ENCODE data around the gene RBAK.
"Not testable (repeated sequence)": the region's sequence is repeated elsewhere in the genome, so short reads cannot be mapped to it uniquely, and the experiment has no call there.

Gene RBAK

DNA sequence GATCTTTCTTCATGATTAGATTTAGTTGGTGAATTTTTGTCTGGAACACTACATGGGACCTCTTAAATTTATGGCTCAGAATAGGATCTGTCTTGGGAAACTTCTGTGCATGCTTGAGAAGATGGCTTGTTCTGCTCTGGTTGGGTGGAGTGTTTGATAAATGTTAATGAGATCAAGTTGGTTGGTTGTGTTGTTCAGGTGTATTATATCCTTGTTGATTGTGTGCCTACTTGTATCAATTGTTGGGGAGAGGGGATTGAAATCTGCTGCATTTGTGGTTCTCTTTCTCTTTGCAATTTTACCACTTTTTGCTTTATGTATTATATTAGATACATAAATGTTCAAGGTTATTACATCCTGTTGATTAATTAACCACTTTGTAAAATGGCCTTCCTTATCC is 6.1 kb downstream of the RBAK start:
- not testable (repeated sequence) for DNase-seq (ENCODE audit: low read depth)

DNA sequence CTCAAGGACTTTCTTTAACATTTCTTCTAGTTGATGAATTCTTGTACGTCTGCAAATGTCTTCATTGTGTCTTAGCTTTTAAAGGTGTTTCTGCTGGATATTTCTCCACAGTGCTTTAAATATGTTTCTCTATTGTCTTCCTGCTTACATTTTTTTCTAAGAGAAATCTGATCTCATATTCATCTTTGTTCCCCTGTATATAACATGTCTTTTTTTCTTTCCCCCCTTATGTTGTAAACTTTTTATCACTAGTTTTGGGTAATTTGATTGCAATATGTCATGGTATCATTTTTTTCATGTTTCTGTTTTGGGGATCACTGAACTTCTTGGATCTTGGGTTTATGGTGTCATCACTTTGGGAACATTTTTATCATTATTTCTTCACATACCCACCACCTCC is 7.5 kb downstream of the RBAK start:
- DNase-seq (ENCODE audit: low read depth), result no peak

DNA sequence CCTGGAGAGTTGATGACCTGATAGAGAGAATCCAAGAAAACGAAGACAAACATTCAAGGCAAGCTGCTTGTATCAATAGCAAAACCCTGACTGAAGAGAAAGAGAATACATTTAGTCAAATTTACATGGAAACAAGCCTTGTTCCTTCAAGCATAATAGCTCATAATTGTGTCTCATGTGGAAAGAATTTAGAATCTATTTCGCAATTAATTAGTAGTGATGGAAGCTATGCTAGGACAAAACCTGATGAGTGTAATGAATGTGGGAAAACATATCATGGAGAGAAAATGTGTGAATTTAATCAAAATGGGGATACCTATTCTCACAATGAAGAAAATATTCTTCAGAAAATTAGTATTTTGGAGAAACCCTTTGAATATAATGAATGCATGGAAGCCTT is 18.0 kb downstream of the RBAK start:
- no peak for DNase-seq (ENCODE audit: low read depth)

DNA sequence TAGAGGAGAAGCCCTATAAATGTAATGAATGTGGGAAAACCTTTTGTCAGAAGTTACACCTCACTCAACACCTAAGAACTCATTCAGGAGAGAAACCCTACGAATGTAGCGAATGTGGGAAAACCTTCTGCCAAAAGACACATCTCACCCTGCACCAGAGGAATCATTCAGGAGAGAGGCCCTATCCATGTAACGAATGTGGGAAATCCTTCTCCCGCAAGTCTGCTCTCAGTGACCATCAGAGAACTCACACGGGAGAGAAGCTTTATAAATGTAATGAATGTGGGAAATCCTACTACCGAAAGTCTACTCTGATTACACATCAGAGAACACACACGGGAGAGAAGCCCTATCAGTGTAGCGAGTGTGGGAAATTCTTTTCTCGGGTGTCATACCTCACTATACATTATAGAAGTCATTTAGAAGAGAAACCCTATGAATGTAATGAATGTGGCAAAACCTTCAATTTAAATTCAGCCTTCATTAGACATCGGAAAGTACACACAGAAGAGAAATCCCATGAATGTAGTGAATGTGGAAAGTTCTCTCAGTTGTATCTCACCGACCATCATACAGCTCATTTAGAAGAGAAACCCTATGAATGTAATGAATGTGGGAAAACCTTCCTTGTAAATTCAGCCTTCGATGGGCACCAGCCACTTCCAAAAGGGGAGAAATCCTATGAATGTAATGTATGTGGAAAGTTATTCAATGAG is 18.9 kb downstream of the RBAK start:
- DNase-seq (ENCODE audit: low read depth), result no peak

DNA sequence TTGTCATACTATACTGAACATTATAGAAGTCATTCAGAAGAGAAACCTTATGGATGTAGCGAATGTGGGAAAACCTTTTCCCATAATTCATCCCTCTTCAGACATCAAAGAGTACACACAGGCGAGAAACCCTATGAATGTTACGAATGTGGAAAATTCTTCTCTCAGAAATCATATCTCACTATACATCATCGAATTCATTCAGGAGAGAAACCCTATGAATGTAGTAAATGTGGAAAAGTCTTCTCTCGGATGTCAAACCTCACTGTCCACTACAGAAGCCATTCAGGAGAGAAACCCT is 19.4 kb downstream of the RBAK start:
- DNase-seq (ENCODE audit: low read depth), result no peak

DNA sequence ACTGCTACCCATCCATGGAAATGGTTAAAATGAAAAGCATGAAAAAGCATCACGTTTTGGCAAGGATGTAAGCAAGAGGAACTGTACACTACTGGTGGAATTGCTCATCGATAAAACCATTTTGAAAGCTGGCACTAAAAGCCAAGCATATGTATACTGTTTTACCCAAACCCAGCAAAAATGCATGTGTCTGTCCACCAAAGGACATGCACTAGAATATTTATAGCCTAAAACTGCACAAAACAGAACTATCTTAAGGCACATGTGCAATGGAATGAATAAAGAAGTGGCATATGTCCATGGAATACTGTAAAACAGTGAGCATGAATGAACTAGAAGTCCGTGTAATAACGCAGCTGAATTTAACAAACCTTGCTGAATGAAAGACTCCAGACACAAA is 22.9 kb downstream of the RBAK start:
- no peak for DNase-seq (ENCODE audit: low read depth)

DNA sequence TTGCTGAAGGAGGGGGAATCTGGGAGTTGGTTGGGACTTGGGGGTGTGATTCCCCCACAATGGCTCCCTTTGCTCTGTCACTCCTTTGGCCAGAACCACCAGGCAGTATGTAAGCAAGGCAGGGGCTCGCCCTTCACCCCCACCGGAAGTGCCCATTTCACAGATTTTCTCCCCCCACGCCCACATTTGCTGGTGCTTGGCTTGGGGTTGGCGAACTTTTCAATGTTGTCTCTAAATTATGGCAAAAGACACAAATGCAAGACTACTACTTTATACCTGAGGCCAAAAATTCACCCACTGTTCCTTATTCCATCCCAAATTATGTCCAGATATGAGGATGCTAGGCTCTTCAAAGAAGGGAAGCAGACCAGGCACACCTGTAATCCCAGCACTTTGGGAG is 24.5 kb downstream of the RBAK start:
- no peak for DNase-seq (ENCODE audit: low read depth)

DNA sequence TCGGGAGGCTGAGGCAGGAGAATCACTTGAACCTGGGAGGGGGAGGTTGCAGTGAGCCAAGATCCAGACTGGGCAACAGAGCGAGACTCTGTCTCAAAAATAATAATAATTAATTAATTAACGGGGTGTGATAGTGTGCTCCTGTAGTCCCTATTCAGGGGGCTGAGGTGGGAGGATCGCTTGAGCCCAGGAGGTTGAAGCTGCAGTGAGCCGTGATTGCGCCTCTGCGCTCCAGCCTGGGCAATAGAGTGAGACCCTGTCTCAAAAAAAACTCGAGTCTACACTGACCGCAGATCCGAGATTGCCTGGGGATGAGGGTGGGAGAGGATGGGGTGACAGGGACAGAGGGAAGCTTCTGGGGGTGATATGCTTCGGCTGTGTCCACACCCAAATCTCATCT is 29.5 kb downstream of the RBAK start:
- not testable (repeated sequence) for DNase-seq (ENCODE audit: low read depth)

DNA sequence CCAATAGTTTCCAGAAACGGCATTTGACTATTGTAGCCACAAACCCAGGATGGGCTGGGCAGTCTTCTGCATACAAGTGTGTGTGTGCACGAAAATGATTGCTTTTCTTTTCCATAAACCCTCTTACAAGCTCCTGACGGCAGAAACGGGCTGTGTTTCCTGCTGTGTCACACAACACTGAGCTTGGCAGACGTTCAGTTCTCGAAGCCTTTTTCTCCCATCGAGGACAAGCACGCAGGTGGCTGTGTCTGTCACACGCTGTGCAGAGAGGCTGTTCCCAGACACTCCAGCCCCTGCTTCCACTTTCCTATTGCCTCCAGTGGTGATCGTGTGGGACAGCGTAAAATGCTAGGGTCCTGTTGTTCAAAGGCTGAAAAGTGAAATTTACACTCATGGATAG is 32.1 kb downstream of the RBAK start:
- no peak for DNase-seq (ENCODE audit: low read depth)

DNA sequence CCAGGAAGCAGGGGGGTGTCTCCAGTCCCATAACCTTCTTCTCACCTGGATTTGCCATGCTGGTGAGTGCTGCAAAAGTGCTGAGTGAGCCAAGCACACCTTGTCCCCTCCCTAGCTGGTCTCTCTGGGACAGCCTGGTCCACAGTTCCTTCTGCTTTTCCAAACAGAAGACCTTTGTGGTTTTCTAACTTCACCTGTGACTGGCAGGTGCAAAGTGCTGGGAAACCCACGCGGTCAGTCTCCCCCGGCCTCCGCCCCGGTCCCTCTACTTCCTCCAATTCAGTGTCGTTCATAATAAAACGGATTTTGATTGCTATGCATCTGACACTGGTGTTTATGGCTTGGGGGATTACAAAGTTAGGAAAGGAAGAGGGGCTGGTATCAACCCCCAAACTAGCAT is 37.1 kb downstream of the RBAK start:
- DNase-seq (ENCODE audit: low read depth), result no peak

DNA sequence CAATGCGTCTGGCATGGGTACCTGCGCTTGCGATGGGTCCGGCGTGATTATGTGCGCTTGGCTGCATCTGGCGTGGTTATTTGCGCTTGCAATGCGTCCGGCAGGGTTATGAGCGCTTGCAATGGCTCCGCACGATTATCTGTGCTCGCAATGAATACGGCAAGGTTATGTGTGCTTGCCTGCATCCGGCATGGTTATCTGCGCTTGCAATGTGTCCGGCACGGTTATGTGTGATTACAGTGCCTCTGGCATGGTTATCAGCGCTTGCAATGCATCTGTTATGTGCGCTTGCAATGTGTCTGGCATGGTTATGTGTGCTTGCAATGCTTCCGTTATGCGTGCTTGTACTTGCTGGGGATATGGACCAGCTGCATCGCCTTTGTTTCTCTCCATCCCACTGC is 37.7 kb downstream of the RBAK start:
- no peak for DNase-seq (ENCODE audit: low read depth)

DNA sequence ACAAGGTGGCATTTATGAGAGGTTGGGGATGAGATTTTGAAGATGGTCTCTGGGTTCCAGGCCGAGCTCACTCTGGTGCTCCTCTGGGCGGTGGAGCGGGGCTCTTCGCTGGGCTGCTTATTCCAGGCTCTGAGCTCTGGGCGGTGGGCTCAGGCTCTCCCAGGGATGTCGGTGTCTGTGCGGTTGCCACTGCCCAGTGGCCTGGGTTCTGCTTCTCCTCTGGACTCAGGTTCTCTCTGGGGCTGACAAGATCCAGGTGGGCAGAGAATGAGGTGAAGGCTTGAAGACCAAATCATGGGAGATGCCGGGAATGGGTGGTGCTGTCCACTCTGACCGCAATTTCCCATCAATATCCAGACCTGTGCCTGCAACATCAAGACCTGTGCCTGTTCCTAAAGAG is 40.6 kb downstream of the RBAK start:
- DNase-seq (ENCODE audit: low read depth), result no peak

DNA sequence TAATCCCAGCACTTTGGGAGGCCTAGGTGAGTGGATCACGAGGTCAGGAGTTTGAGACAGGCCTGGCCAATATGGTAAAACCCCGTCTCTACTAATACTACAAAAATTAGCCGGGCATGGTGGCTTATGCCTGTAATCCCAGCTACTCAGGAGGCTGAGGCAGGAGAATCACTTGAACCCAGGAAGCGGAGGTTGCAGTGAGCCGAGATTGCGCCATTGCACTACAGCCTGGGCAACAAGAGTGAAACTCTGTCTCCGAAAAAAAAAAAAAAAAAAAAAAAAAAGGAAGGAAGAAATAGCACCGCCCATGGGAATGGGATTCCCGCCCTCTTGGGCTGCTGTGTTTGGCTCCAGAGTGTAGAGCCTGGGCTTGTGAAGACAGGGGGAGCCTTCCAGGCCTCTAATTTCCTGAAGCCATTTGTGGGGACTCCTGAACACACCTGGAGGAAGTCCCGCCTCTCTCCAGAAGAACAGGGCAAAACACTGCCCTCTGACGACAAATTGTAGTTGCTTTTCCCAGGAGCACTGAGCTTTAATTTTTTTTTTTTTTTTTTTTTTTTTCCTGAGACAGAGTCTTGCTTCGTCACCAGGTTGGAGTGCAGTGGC is 42.7 kb downstream of the RBAK start:
- DNase-seq (ENCODE audit: low read depth), result not testable (repeated sequence)

DNA sequence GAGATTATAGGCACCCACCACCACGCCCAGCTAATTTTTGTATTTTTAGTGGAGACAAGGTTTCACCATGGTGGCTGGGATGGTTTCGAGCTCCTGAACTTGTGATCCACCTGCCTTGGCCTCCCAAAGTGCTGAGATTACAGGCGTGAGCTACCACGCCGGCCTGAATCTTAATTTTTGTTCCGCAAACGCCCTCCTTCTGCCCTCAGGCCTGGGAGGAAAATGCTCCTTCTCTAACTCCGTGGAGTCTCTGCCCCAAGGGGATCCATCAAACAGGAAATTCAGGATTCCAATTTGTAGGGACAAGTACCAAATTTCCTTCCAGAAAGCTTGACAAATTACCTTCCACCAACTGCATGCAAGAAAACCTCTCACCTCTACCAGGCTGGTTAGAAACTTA is 43.2 kb downstream of the RBAK start:
- DNase-seq (ENCODE audit: low read depth), result no peak

DNA sequence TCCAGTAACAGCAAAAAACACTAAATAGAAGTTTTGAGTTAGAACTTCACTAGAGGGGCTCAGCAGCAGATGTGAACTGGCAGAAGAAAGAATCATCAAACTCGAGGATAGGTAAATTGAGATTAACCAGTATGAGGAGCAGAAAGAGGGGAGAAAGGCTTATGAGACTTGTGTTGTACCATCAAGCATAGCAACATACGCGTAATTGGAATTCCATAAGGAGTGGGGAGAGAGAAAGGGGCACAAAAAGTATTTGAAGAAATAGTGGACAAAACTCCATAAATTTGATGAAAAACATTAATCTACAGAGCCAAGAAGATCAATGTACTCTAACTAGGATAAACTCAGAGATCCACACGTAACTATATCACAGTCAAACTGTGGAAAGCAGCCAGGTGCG is 48.3 kb downstream of the RBAK start:
- no peak for DNase-seq (ENCODE audit: low read depth)

DNA sequence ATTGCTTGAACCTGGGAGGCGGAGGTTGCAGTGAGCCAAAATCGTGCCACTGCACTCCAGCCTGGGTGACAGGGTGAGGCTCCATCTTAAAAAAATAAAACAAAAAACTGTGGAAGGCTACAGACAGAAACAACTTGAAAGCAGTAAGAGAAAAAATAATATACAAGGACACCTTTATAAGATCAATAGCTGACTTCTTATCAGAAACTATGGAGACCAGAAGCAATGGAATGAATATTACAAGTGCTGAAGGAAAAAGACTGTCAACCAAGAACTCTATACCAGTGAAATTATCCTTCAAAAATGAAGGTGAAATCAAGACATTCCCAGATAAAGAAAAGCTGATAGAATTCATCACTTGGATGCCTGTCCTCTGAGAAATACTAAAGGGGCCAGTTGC is 49.0 kb downstream of the RBAK start:
- no peak for DNase-seq (ENCODE audit: low read depth)

DNA sequence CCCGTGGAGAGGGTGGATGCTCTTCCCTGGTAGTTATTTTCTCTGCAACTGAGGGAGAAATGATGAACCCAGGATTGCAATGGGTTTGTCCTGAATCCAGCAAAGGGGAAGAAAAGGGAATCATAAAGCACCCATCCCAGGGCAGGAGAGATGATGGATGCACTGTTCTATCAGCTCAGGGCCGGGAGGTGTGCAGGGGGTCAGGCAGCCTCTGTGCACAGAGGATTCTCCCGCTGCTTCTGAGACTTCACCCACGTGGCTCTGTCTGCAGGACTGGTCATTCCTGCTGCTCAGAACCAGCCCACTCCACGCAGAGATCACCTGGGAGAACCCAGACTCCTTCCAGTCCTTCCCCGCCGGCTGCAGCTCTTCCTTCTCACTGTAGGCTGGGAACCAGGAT is 70.7 kb downstream of the RBAK start:
- no peak for DNase-seq (ENCODE audit: low read depth)

DNA sequence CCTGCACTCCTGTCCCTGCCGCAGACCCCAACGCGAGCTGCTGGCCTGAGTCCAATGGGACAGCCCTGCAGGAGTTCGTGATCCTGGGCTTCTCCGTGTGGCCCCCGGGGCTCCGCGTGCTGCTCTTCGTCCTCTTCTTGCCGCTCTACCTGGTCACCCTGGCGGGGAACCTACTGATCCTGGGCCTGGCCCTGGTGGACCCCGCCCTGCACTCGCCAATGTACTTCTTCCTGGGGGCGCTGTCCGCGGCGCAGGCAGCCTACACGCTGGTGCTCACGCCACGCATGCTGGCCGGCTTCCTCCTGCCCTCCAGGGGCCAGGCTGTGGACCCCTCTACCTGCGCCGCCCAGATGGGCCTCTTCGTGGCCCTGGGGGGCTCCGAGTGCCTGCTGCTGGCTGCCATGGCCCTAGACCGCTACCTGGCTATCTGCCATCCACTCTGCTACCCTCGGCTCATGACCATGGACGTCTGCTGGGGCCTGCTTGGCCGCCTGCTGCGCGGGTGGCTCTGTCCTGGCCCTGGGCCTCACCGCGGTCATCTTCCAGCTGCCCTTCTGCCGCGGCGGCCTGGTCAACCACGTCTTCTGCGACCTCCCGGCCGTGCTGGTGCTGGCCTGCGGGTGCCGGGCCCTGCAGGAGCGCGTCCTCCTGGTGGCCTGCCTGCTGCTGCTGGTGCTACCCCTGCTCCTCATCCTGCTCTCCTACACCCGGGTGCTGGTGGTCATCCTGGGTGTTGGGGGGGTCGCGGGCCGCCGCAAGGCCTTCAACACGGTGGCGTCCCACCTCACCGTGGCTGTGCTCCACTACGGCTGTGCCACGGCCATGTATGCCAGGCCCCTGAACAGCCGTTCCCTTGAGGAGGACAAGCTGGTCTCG is 71.7 kb downstream of the RBAK start:
- DNase-seq (ENCODE audit: low read depth), result no peak
